DMS 273 (cell line): ENCODE data around the gene HDHD2.

Experiments
- DNase-seq: peaks from one replicate; lab custom pipeline; 2025; ENCODE audit not compliant: unreplicated experiment; lab: John Stamatoyannopoulos, UW

HDHD2 gene

DNA sequence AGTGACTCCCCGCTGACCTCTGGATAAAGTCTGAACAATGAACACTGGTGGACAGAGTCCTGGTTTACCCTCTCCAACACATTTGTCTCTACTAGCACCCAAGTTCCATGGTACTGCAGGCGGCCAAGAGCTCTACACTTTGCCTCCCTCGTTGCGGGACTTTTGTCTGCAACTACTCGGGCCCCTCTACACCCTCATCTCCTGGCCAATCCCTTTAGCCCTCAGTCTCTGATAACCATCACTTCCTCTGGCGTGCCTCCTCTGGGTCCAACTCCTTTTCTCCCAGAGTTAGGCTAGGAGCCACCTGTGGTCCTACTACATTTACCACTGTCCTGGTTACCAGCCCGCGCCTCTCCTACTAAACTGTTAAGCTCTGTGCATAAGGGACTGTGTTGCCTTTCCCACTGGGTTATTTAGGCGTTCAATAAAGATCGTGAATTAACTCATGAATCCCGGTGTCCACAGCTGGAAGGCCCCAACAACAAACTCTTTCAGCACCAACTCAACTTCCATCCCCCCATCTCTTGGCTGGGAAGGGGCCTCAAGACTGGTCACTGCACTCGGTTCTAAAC is 757 bp downstream of the HDHD2 start:
- DNase-seq, result no peak

DNA sequence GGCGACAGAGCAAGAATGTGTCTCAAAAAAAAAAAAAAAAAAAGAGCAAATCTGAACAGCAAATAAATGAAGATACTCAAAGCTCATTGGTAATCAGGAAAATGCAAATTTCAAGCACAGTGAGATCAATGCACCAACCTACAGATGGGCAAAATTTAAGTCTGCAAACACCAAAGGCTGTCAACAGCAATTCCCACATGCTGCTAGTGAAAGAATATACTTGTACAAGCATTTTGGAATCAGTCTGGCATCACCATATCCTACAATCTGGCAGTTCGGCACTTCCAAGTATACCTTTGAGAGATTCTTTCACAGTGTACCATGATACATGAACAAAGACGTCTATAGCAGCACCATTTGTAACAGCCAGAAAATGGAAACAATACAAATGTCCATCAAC is 4.1 kb downstream of the HDHD2 start:
- DNase-seq, result no peak

DNA sequence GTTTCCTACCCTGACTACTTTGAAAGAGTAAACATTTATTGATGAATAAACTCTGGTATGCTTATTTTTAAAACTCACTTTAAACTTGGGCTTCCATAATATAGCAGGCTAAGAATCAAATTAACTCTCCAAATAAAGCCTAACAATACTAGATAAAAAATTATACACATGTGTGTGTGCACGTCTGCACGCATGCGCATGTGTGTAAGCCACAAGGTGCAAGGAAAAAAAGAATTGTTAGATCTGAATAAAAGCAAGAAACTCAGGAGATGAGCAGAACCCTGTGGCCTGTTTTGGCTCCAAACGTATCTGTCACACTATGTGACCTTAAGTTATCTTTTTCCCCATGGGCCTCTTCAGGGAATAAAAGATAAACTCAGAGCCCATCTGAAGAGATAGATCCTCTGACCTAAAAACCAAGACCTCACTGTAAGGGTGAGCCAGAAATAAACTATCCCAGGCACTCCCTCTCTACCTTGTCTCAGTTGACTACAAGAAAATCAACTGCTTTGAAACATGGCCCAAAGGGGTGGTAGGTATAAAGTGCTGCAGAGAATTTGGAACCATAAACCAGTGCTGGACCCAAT is 6.3 kb downstream of the HDHD2 start:
- no peak for DNase-seq

DNA sequence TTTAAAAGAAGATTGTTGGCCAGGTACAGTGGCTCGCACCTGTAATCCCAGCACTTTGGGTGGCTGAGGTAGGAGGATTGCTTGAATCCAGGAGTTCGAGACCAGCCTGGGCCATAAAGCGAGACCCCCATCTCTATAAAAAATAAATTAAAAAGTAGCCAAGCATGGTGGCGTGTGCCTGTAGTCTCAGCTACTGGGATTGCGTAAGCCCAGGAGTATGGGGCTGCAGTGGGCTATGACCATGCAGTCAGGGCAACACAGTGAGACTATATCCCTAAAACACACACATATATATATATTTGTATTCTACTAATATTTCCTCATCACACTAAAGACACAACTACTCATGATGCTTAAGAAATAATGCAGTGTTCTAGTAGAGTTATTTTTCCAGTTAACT is 7.1 kb downstream of the HDHD2 start:
- DNase-seq, result no peak

DNA sequence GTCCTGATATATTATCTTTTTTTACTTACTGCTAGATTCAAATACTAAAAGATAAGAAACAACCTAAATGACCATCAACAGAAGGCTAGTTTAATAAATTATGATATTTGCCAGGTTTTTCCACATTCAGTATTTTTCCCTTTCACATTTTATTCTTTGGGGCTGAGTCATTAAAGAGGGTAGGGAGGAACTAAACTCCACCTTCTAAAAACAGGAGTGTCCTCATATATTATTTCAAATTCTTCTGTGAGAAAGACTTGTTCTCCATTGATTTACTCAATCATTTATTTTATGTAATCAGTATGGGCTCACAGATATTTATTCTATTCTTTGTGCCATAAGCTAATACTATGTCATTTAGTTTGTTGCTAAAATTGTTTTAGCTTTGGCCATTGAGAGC is 9.0 kb downstream of the HDHD2 start:
- no peak for DNase-seq

DNA sequence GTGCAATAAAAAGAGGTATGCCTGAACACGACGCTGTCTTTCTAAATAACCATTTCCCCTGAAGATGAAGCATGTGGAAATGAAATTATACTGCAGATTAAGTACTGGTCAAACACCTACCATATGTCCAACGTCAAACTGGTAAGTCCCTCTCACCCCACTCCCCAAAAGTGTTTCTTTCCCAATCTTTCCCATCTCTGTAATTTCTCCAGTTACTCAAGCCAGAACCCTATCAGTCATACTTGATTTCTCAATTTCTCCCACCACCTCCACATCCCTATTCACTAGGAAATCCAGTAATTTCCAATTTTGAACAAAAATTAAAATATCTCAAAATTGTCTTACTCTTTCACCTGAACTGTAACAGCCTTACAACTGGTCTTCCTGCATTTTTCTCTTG is 29.2 kb downstream of the HDHD2 start:
- DNase-seq, result no peak

DNA sequence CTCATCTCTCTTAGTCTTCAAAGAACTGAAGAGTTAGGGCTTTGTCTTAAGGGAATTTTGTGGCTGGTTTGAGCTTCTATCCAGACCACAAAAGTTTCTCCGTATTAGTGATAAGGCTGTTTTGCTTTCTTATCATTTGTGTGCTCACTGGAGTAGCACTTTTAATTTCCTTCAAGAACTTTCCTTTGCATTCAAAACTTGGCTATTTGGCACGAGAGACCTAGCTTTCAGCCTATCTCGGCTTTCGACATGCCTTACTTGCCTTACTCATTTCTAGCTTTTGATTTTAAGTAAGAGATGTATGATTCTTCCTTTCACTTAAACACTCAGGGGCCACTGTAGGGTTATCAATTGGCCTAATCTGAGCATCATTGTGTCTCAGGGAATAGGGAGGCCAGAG is 29.9 kb downstream of the HDHD2 start:
- no peak for DNase-seq

DNA sequence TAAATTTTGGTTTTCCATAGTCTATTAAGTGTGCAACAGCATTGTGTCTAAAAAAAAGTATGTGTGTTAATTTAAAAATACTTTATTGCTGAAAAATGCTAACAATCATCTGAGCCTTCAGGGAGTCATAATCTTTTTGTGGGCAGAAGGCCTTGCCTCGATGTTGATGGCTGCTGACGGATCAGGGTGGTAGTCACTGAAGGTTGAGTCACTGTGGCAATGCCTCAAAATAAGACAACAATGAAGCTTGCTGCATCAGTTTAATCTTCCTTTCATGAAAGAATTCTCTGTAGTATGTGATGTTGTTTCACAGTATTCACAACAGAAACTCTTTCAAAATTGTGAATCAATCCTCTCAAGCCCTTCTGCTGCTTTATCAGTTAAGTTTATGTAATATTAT is 31.3 kb downstream of the HDHD2 start:
- no peak for DNase-seq

DNA sequence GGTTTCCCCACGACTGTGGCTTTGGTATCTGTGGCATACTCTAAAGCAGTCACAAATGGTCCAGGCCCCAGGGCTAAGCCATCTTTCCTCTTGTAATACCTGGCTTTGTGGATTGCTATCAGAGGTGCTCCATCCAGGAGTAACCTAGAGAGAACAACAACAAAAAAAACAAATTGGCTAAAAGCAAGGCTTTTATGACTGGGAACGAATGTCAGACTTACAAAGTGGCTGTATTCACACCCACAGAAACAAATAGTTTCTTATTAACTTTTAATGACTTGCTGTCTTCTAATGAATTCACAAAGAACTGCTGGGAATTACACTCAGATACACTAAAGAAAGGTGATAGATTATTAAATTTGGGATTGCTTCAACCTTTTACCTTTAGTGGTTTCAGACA is 35.1 kb downstream of the HDHD2 start:
- DNase-seq, result no peak

DNA sequence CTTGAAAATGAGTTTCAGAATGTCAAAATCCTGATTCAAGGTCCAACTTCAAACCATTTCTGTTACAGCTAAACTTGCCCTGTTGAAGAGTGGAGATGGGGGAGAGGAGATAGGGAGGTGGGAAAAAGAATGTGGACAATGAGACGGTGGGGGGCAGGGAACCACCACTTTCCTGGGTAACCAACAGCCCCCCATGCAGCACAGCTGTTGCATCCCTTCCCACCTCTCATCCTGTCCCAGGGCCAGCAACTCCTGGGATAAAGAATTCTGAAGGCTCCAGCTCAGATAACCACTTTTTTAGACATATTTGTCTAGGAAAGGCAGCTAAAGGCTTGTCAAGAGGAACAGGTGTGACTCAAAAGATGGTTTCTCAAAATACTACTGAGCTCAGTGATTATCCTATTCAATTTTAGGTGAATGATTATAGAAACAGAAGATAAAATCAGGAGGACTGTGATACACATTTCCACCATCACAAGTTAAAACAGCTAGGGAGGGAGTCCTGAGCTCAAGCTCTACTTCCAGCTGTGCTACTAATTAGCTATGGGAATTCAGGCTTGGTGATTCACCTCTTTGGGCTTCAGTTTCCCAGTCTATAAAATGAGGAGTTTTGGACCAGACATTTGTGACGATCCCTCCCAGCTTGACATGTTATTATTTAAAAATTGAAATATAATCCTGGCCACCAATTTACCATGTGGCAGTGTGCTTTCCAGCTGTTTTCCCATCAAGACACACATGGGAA is 36.3 kb downstream of the HDHD2 start:
- DNase-seq, result no peak

DNA sequence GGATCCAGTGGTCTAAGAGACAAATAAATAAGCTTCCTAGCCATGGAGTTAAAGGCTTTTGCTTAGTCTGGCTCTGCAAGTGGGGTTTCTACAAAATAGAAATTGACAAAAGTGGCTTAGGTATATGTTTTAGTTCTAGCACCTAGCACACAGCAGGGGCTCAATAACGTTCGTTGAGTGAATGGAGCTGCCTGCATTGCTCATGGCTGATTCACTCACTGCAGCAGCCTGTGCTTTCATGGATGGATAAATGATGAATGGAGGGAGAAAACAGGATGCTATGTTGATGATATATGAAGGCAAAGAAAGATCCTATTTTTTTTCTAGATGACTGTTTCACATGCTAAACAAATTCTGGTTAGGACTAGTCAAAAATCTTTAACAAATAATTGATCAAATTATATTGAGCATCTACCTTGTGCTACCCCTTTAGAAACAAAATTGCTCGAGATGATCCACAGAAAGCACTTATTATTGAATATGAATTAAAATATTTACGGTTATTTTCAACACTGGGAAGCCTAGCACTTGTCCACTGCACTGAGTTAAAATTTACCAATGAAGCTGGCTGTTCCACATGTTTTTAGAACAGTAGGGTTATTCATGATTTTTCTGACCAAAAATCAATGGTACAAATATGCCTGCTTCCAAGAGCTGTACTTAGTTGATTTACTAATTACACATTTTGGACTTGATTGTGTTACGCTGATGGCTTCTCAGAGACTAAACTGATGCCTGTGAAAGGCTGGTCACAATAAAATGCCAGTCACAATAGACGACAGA is 39.6 kb downstream of the HDHD2 start:
- DNase-seq, result no peak

DNA sequence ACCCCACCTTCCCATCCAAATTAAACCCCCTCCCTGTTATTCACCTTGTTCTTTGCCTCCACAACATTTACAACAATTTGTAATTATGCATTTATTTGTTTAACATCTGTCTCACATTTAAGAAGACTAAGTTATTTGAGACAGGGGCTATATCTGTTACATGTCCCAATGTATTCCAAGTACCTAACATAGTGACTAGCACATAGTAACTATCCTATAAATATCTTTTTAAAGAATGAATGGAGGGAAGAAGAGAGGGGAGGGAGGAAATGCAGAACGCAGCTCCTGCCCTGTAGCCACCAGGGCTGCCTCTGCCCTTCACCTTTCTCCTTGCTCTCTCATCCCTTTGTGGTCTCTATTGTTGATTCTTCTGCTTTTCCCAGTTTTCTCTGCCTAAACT is 40.6 kb downstream of the HDHD2 start:
- DNase-seq, result no peak

DNA sequence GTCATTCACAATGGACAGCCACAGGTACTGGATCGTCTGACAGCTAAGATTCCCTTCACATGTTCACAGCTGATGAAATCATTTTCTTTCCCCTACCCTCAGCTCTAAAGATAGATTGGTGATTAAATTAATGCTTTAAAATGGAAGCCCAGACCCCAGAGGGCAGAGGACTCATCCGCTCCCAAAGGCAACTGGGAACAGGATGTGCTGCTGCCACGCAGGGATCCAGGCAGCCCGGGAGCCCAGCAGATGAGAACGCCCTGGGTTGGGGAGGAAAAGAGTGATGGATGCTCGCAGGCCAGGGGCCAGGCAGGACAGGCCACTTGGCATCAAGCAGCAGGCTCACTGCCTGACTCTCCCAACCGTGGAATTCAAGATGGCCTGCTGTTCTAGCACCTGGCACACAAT is 41.3 kb downstream of the HDHD2 start:
- DNase-seq, result no peak

DNA sequence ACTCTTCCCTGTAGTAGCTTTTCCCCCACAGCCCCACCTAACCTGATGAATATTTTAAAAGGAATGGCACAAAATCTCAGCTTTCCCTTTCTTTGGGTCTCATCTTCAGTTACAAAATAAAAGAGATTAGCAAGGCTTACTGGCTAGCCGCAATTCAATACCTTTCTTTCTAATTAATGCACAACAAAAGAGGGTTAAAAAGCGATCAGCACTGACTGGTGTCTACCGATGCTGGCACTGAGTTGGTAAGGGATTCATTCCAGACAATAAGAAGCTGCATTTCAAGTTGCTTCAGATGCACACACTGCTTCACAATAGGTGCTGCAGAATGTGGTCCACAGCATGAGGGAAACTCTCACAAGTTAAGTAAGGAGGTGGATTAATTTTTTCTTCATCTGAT is 41.9 kb downstream of the HDHD2 start:
- no peak for DNase-seq

DNA sequence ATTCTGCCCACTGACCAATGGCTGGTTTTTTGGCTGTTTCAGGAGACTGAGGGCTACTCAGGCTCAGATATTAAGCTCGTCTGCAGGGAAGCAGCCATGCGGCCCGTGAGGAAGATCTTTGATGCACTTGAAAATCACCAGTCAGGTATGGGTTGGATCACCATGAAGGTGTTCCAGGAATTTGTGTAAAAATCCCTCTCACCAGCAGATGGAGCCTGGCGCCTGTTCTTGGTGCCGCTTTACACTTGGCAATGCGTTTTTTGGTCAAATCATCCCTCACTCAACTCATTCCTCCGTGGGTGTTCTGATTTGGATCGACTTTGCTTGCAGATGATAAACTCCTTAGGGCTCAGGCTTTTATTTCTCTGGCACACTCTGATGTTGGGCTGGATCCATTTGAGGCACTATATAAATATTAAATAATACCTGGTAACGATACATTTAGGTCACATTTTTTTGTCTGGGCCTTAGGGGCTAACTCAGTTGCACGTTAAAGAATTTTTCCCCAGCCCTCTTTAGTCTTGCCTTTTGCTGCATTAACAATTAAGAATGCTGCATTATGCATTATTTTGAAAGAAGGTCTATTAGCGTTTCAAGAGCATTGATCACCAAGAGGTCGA is 50.0 kb downstream of the HDHD2 start:
- DNase-seq, result peak; percentile 79

DNA sequence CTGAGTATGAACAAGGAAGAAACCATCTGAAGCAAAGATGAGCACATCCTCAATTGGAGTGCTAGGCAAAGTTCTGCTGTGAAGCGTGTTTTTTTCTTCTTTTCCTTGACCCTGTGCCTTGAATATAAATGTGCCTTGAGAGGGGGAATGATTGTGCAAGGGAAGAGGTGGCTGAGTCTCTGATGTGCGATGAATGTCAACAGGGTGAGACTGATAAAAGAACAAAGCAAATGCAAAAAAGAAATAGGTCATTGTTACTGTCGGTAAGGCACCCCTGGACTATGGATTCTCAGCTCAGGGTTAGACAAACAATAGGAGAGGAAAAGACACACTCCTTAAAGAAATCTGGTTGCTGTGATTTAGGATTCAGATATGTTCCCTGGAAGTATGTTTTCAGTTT is 54.5 kb downstream of the HDHD2 start:
- no peak for DNase-seq

DNA sequence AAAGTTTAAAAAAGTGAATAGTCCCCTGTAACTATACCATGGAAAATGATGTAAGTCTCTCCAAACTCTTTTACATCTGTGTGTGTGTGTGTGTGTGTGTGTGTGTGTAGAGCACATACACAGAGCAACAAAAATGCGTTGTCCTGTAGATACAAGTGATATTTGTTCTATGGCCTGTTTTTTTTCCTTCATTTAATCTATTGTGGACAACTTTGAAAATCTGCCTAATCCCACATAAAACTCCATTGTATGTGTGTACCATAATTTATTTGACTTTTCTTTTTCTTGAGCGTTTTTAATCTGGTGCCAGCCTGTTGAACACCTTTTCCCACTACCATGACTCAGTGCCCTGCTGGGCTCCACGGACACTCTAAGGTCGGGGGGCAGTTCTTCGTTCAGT is 62.6 kb downstream of the HDHD2 start:
- no peak for DNase-seq

DNA sequence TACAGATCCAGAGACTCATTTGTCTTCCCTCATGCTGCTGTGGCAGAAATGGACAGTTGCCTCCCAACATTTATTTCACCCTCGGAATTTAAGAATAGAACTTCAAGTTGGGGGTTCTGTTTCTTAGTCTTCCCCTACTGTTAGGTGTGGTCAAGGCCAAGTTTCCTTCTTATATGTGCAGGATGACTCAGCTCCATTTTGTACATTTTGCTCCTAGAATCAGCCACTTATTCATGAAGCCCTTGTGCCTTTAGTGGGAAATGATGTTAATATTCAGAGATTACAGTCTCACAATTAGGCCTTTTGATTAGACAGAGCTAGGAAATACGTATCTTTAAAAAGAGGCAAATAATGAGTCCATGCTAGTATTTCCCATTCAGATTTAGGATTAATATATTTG is 68.7 kb downstream of the HDHD2 start:
- DNase-seq, result no peak

DNA sequence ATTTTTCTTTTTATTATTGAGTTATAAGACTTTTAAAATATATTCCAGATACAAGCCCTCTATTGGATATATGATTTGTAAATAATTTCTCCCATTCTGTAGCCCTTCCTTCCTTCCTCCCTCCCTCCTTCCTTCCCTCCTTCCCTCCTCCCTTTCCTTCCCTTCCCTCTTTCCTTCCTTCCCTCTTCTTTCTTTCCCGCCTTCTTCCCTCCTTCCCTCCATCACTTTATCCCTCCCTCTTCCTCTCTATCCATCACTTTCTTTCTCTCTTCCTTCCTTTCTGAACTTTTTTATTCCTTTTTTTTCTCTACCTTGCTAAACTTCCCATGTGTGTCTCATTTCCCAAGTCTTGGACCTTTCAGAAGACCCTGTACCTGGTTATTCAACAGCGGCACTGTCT is 69.4 kb downstream of the HDHD2 start:
- no peak for DNase-seq

DNA sequence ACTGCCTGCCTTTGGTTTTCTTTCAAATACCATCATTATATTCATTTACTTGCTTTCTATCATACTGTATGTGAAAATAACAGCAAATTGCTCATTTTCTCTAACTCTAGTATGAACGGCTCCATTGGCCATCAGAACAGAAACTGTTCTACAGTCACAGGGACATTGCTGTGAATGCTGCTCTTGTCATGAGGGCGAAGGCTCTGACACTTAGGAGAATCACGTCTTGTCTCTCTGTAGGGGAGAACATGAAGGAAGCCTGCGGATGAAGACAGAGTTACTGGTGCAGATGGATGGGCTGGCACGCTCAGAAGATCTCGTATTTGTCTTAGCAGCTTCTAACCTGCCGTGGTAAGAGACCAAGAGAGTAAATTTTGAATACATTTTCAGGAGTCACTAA is 73.2 kb downstream of the HDHD2 start:
- no peak for DNase-seq

DNA sequence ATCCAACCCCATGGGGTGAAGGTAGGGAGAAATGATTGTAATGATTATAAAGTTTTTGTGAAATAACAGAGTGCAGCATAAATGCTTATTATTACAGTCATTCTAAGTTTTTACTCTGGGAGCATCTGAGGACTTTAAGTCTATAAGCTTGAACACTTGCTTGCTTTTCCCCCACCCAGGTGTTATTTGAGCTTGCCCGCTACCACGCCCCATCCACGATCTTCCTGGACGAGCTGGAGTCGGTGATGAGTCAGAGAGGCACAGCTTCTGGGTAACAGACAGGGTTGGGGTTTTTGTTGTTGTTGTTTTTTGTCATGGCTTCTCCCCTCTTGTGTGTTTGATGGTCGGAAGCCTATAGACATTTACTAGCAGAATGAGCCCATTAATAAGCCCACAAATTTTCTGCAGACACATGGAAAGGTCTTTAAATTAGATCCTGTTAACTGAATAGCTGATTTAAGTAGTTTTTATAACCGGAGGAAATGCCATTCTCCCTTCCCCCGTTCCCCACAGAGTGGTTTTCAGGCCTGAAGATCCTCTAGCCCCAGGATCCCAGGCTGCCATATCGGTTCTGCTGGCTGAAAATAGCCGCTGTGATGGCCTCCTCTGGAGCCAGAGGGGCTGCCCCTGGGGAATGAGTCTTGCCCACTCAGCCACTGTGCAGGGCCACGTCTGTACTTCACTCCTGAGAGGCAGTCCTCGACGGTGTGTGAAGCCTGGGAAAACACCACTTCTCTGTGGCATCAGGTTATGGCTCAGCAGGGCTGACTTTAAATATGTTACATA is 75.0 kb downstream of the HDHD2 start:
- DNase-seq, result no peak
